Anterior cingulate cortex (tissue), 58 donors: ENCODE measurements around the gene TPGS2.
"Not testable (repeated sequence)": the region's sequence is repeated elsewhere in the genome, so short reads cannot be mapped to it uniquely, and the experiment has no call there.

ENCODE experiments used
- DNase-seq, 58 donors: peaks; one replicate each; lab custom pipeline; 2025; lab: John Stamatoyannopoulos, UW

Gene TPGS2, protein sequence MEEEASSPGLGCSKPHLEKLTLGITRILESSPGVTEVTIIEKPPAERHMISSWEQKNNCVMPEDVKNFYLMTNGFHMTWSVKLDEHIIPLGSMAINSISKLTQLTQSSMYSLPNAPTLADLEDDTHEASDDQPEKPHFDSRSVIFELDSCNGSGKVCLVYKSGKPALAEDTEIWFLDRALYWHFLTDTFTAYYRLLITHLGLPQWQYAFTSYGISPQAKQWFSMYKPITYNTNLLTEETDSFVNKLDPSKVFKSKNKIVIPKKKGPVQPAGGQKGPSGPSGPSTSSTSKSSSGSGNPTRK

GRCh38 chr18:36828630-36829361, at the start of gene TPGS2, which contains the start of gene KIAA1328:
Gene TPGS2 (minus strand): TSS chr18:36829002. CDS start chr18:36828767, 235 bp downstream.
Gene KIAA1328 (plus strand): TSS chr18:36829127. CDS start chr18:36829139, 12 bp downstream.
- peak; percentile 25 to 95 (median 82) for DNase-seq

DNA sequence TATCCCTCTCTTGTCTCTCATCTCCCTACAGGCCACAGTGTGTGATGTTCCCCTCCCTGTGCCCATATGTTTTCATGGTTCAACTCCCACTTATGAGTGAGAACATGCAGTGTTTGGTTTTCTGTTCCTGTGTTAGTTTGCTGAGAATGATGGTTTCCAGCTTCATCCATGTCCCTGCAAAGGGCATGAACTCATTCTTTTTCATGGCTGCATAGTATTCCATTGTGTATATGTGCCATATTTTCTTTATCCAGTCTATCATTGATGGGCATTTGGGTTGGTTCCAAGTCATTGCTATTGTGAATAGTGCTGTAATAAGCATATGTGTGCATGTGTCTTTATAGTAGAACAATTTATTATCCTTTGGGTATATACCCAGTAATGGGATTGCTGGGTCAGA, 45.0 kb upstream of the TPGS2 start:
- not testable (repeated sequence) for DNase-seq

DNA sequence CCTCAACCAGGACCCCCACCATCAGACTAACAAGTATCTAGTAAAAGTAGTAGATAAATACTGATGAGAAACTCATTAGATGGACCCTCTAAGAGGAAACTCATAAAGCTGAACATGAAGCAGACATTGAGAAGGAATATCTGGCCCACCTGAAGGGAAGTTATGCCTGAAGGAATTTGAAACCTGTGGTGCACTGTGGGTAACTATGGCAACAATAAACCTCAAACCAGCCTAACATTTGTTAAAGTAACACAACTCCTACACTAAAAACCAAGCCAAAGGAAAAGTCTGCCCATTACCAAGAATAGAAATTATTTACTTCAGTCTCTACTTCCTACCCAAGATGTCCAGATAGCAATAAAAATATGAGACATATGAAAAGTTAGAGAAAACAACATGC, 43.5 kb upstream of the TPGS2 start:
- DNase-seq: no peak

DNA sequence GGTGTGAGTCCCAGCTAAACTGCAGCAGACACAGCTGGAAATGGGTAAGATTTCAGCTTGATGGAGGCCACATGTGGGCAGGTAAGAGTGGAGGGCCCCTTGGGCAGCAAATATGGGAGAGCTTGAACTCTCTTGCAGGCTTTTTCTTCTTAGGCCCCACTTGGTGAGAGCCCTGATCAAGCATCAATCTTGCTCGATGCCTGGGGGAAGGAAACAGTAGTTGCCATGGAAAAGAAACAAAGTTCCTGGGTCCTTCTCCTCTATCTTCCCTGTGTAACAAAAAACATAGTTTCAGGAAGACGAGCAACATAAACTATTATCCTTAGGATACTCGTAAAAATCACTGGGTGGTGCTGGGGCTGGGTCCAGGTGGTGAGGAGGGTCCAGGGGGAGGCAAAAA, 43.0 kb upstream of the TPGS2 start:
- no peak for DNase-seq

DNA sequence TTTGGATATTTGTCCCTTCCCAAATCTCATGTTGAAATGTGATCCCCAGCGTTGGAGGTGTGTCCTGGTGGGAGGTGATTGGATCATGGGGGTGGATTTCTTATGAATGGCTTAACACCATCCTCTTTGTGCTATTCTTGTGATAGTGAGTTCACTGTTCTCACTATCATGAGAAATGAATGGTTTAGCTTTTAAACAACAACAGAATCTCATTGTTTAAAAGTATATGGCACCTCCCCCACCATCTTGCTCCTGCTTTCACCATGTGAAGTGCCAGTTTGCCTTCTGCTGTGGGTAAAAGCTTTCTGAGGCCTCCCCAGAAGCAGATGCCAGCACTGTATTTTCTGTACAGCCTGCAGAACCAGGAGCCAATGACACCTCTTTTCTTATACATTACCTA, 38.3 kb upstream of the TPGS2 start:
- peak in 2 of 58 donors; percentile 18 to 27 for DNase-seq

- DNase-seq: no peak
Observed at GRCh38 chr18:36862182-36862581, 33.4 kb upstream of the TPGS2 start.

- DNase-seq: no peak
Observed at GRCh38 chr18:36856815-36857214, 28.0 kb upstream of the TPGS2 start.

GRCh38 chr18:36851202-36851590, 22.4 kb upstream of the TPGS2 start:
- DNase-seq: no peak

GRCh38 chr18:36850527-36851201, 21.9 kb upstream of the TPGS2 start:
- peak in 2 of 58 donors; percentile 1 to 5 for DNase-seq

- no peak for DNase-seq
Observed at GRCh38 chr18:36849288-36850006, 20.6 kb upstream of the TPGS2 start.

DNA sequence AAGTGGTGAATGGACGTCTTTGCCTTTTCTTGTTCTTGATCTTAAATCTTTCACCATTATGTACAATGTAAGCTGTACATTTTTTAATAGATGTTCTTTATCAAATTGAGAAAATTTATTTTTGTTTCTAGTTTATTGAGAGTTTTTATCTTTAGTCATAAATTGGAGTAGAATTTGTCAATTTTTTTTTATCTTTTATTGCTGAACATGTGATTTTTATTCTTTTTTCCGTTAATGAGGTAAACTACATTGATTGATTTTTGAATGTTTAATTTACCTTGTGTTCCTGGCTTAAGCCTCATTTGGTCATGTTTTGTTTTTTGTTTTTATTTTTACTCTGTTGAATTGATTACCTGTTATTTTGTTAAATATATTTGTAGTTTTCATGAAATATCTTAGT, 19.8 kb upstream of the TPGS2 start:
- DNase-seq: no peak

GRCh38 chr18:36843784-36844183, 15.0 kb upstream of the TPGS2 start:
- no peak for DNase-seq

DNA sequence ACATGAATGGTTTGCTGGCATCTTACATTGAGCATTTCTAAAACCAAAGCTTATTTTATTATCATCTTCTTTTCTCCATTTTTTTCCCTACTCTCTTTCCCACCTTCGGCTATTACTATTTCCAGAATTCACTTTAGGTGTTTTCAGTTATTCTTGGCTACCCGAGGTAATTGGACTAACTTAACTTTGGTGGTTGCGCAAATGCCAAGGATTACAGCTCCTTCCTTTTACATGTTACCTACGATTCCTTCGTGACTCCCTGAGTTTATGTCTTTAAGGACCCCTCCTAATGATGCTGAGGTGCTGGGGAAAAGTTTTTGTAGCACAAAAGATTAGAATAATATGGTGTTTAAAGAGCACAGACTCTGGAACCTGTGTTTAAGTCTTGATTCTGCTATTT, 14.4 kb upstream of the TPGS2 start:
- DNase-seq: no peak

DNA sequence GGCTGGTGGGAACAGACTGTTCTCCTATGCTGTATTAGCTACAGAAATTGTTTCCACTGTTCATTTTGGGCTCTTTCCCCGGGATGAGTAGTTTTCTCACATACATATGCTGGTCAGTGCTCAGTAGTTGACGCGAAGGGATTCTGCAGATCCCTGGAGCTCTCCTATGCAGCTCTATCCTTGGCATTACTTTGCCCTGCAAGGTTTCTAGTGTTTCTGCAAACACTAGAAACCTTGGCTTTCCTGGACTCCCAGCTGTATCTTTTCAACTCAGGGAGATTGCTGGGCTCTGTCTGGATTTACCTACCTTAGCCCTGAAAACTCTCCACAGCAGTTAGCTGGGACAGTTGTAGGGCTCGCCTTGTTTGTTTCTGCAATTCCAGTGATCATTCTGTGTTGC, 11.0 kb upstream of the TPGS2 start:
- peak in 1 of 58 donors; percentile 2 for DNase-seq

GRCh38 chr18:36835927-36836326, 7.1 kb upstream of the TPGS2 start:
- DNase-seq: no peak

GRCh38 chr18:36833120-36833519, 4.3 kb upstream of the TPGS2 start:
- DNase-seq: no peak

DNA sequence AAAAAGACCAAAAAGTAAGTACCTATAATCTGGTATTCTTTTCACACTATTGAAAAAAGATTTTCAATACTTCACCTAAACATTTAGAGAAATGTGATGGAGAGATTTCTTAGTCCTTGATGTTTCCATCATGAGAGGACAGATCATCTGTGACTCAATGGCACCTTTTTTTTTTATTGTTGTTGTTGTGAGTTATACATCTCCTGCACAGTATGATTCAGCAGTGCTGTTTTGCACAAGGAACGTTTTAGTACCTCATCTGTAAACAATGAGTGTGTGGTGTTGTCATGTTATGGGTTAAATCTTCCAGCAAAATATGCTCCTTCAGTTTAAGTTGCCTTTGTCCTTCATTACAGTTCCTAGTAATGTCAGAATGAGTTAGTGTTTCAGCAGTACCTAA, 2.3 kb upstream of the TPGS2 start:
- DNase-seq: no peak

- DNase-seq: no peak
Observed at GRCh38 chr18:36830158-36830495, 1.3 kb upstream of the TPGS2 start.

- peak in 15 of 58 donors; percentile 27 to 80 (median 52) for DNase-seq
Observed at GRCh38 chr18:36829362-36830157, 758 bp upstream of the TPGS2 start.

DNA sequence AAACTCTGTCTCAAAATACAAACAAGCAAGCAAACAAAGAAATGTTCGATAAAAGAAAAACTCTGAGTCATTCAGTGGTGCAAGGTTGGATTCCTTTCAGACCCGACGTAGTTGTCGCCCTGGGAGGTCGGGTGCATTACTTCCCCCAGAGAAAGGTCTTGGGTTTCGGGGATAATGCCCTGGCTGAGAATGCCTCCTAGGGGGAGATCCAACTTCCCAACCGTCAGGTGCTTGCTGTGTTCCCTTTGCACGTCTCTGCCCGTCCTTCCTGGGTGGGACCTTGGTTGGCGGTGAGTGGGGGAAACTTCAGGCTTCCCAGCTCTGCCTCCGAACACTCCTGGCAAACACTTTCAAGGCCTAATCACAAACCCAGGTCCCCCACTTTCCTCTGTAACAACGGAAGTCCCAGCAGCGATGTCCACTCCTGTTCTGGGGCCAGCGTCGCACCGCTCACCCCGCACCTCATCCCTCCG, 609 bp downstream of the TPGS2 start:
- DNase-seq: peak in 11 of 58 donors; percentile 18 to 69 (median 41)
